Endodermal cell (in vitro differentiated cells): ENCODE results near the gene SNX2. TPM values are rescaled to one million over a fixed set of nuclear protein-coding genes. Genes with fewer than 3 reads are reported as not detected.
A peak's percentile ranks its signal among the peaks of the same experiment; 100 is the strongest.

Source experiments
- DNase-seq: peaks from one replicate; pipeline ENCODE4 v3.0.0-alpha.2; 2017
- H3K27ac ChIP-seq: 2 replicates; pipeline ENCODE4 v1.5.1; 2013; ENCODE audit warnings: mild to moderate bottlenecking, low read depth, low read length, moderate library complexity
- H3K27me3 ChIP-seq: 2 replicates; pipeline ENCODE4 v1.6.1; 2013; ENCODE audit warnings: mild to moderate bottlenecking, low read length, moderate library complexity; ENCODE audit not compliant: insufficient read depth, control insufficient read depth, poor library complexity, severe bottlenecking
- H3K36me3 ChIP-seq: 2 replicates; pipeline ENCODE4 v1.7.0; 2013; ENCODE audit warnings: mild to moderate bottlenecking, low read length, moderate library complexity; ENCODE audit not compliant: control insufficient read depth, insufficient read depth
- H3K4me1 ChIP-seq: one replicate; pipeline ENCODE4 v1.7.0; 2013; ENCODE audit warnings: low read length; ENCODE audit not compliant: control insufficient read depth, insufficient read depth
- H3K4me3 ChIP-seq: 2 replicates; pipeline ENCODE4 v1.5.1; 2013; ENCODE audit warnings: mild to moderate bottlenecking, low read length, moderate library complexity
- H3K9ac ChIP-seq: 2 replicates; pipeline ENCODE4 v1.6.1; 2013; ENCODE audit warnings: mild to moderate bottlenecking, low read length, moderate library complexity; ENCODE audit not compliant: poor library complexity, severe bottlenecking; ENCODE audit errors: extremely low read depth
- H3K9me3 ChIP-seq: 2 replicates; pipeline ENCODE4 v1.6.1; 2013; ENCODE audit warnings: mild to moderate bottlenecking, low read length, moderate library complexity; ENCODE audit not compliant: control insufficient read depth
- H3K27ac Mint-ChIP-seq: 2 replicates; pipeline ENCODE4 v1.8.0; 2020; ENCODE audit warnings: mixed read lengths
- H3K27me3 Mint-ChIP-seq: 2 replicates; pipeline ENCODE4 v1.8.0; 2021; ENCODE audit warnings: mild to moderate bottlenecking, mixed read lengths; ENCODE audit not compliant: insufficient read depth
- H3K36me3 Mint-ChIP-seq: 2 replicates; pipeline ENCODE4 v1.8.0; 2020; ENCODE audit warnings: low read depth, mixed read lengths
- H3K4me1 Mint-ChIP-seq: 2 replicates; pipeline ENCODE4 v1.8.0; 2020; ENCODE audit warnings: mixed read lengths
- H3K4me3 Mint-ChIP-seq: 2 replicates; pipeline ENCODE4 v1.8.0; 2020; ENCODE audit warnings: mild to moderate bottlenecking, moderate library complexity, mixed read lengths
- H3K9me3 Mint-ChIP-seq: 2 replicates; pipeline ENCODE4 v1.8.0; 2020; ENCODE audit warnings: mild to moderate bottlenecking, mixed read lengths
- CTCF ChIP-seq: fragments of 200-600 bp; sonication (generic); conservative IDR thresholded peaks from 2 replicates; pipeline ENCODE4 v1.5.0; 2021; ENCODE audit warnings: antibody characterized with exemption, mild to moderate bottlenecking
- WGBS, 2 experiments: methylation state at CpG; one replicate each; pipeline versions ENCODE4 v1.1.5 to v1.1.7; 2013; ENCODE audit warnings: missing lambda C conversion rate in 2 of 2, mixed read lengths in 1 of 2; ENCODE audit not compliant: insufficient coverage in 1 of 2, insufficient read length in 1 of 2; 5-methylcytosine and 5-hydroxymethylcytosine counted together
- total RNA-seq, 2 donors: library from RNA; stranded (reverse); fragmentation: NEBNext Ultra II Directional in 1 of 2; extraction: Animal tissue kit (Norgen Biotek cat#: 25700) in 1 of 2; gene quantifications; 2 replicates in 1 of 2; 3 replicates in 1 of 2; pipeline ENCODE4 v1.2.1, GENCODE V29; 2021

SNX2 gene
- total RNA-seq, 2 donors from 2014 or later: 69.8 to 83.2 TPM

GRCh38 chr5:122816756-122817155, 41.9 kb downstream of the SNX2 start:
- no peak overlapping the region for H3K4me3 ChIP-seq
- no peak overlapping the region for H3K27ac ChIP-seq
- no peaks in the 10 kb centered on the region for H3K27me3 ChIP-seq
- Mint-ChIP-seq H3K9me3 (no peaks in the 10 kb centered on the region), H3K27me3 (no peaks in the 10 kb centered on the region), H3K36me3 (peaks cover 32% of the 10 kb centered on the region), H3K4me1 (peaks cover 14% of the 10 kb centered on the region), H3K27ac (no peak overlapping the region), H3K4me3 (no peak overlapping the region)
- H3K9me3 ChIP-seq: no peaks in the 10 kb centered on the region
- WGBS, 2 experiments: 69 to 71% methylated on average over 4 to 5 of the region's 5 CpGs
- TF ChIP-seq CTCF: no peak
- no peak for DNase-seq
- H3K9ac ChIP-seq: no peak overlapping the region
- no peaks in the 10 kb centered on the region for H3K4me1 ChIP-seq
- peaks cover 35% of the 10 kb centered on the region for H3K36me3 ChIP-seq

GRCh38 chr5:122831984-122832383, 57.1 kb downstream of the SNX2 start:
- peaks cover 30% of the 10 kb centered on the region for H3K36me3 ChIP-seq
- H3K4me3 Mint-ChIP-seq: no peak overlapping the region
- H3K9ac ChIP-seq: no peak overlapping the region
- H3K4me1 ChIP-seq: no peaks in the 10 kb centered on the region
- H3K27ac Mint-ChIP-seq: no peak overlapping the region
- peaks cover 4% of the 10 kb centered on the region for H3K4me1 Mint-ChIP-seq
- H3K4me3 ChIP-seq: no peak overlapping the region
- no peak overlapping the region for H3K27ac ChIP-seq
- no peaks in the 10 kb centered on the region for H3K9me3 Mint-ChIP-seq
- TF ChIP-seq CTCF: no peak
- peaks cover 8% of the 10 kb centered on the region for H3K27me3 ChIP-seq
- H3K27me3 Mint-ChIP-seq: no peaks in the 10 kb centered on the region
- peaks cover 24% of the 10 kb centered on the region for H3K36me3 Mint-ChIP-seq
- WGBS, 2 experiments: 92% methylated on average over 1 of the region's 1 CpG; no CpG with 5 or more reads in 1 of the 2 experiments
- no peak for DNase-seq
- H3K9me3 ChIP-seq: no peaks in the 10 kb centered on the region

GRCh38 chr5:122835681-122836080, 60.8 kb downstream of the SNX2 start:
- peak; percentile 58 for TF ChIP-seq CTCF
- Histone ChIP-seq H3K27me3 (peaks cover 11% of the 10 kb centered on the region), H3K36me3 (peaks cover 5% of the 10 kb centered on the region), H3K27ac (no peak overlapping the region), H3K9me3 (no peaks in the 10 kb centered on the region), H3K4me3 (no peak overlapping the region), H3K4me1 (no peaks in the 10 kb centered on the region), H3K9ac (no peak overlapping the region)
- Mint-ChIP-seq H3K27me3 (no peaks in the 10 kb centered on the region), H3K36me3 (peaks cover 7% of the 10 kb centered on the region), H3K4me1 (peaks cover 4% of the 10 kb centered on the region), H3K27ac (no peak overlapping the region), H3K9me3 (peaks cover 2% of the 10 kb centered on the region), H3K4me3 (no peak overlapping the region)
- no peak for DNase-seq
- WGBS, 2 experiments: 94% methylated on average over 1 of the region's 1 CpG; no CpG with 5 or more reads in 1 of the 2 experiments
